SK-N-MC (cell line): Measurements from ENCODE around the gene BFAR.
"Not testable (repeated sequence)": the region's sequence is repeated elsewhere in the genome, so short reads cannot be mapped to it uniquely, and the experiment has no call there.

Source experiments
- DNase-seq: peaks from one replicate; pipeline ENCODE4 v3.0.0-alpha.2; 2011; ENCODE audit warnings: low read depth, low spot score
- H3K27ac ChIP-seq: fragments of 200-600 bp; sonication (generic); 2 replicates; pipeline ENCODE4 v1.5.1; 2016; ENCODE audit warnings: mixed run types
- H3K36me3 ChIP-seq: fragments of 200-600 bp; sonication (generic); 2 replicates; pipeline ENCODE4 v1.6.1; 2017; ENCODE audit warnings: antibody characterized with exemption, low read length, mixed read lengths; ENCODE audit not compliant: insufficient read depth
- H3K4me3 ChIP-seq: fragments of 200-600 bp; sonication (generic); 2 replicates; pipeline ENCODE4 v1.5.1; 2016
- H3K9ac ChIP-seq: fragments of 200-600 bp; sonication (generic); 2 replicates; pipeline ENCODE4 v1.8.0; 2017; ENCODE audit warnings: mixed run types, mixed read lengths; ENCODE audit not compliant: insufficient read length
- H3K9me3 ChIP-seq: fragments of 200-600 bp; sonication (generic); 2 replicates; pipeline ENCODE4 v1.6.1; 2017; ENCODE audit warnings: low read depth, mild to moderate bottlenecking, antibody characterized with exemption, low read length, moderate library complexity, mixed read lengths
- EZH2 ChIP-seq: fragments of 200-600 bp; sonication (generic); IDR thresholded peaks from one replicate; pipeline ENCODE4 v1.6.1; 2017; ENCODE audit warnings: antibody characterized with exemption
- FOXP2 ChIP-seq: optimal IDR thresholded peaks from 2 replicates; pipeline ENCODE3; 2011; ENCODE audit warnings: mild to moderate bottlenecking, moderate library complexity; ENCODE audit not compliant: insufficient read depth; ENCODE audit errors: extremely low read length, control extremely low read depth
- POLR2AphosphoS5 ChIP-seq: IDR thresholded peaks from 2 replicates; pipeline ENCODE4 v1.6.1; 2012; ENCODE audit warnings: mild to moderate bottlenecking, low read depth, low read length, borderline replicate concordance

Gene BFAR

DNA sequence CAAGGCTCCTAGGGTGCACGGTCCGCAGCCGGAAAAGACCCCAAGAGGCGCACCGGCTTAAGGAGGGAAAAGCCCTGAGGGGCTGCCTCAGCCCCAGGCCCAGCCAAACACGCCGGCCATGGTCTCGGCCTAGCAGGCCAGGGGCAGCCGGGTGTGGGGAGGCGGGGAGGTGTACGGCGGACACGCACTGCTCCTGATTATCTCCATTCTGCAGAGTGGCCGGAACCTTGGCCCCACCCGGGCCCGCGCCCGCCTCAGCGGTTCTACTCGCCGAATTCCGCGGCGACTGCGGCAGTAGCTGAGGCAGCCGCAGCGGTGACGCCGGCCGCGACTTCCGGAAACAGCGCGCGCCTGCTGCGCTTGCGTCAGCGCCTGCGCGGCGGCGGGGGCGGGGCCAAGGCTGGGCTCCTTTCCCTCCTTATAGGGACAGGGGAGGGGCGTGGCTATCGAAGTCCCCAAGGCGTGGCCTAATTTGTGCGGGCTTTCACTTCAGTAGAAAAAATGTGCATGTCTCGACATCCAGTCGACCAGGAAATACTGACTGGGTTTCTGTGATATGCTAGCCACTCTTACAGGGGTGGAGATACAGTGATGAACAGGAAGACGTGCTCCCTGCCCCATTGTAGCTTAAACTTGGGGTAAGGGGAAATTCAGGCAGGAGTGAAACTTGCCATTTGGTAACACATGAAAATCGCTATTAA, 2.7 kb upstream of the BFAR start, which contains the start of gene PARN:
Gene PARN, minus strand, starts transcription at position 342 of the 701 bp plus-strand sequence. Its CDS starts 135 bp downstream, at position 207.
- DNase-seq, result peak; percentile 88
- TF ChIP-seq POLR2AphosphoS5, result peak; percentile 86
- TF ChIP-seq FOXP2, result no peak
- Histone ChIP-seq H3K4me3 (peak within 1 kb of the TSS; percentile 93), H3K27ac (peak within 1 kb of the TSS; percentile 89), H3K36me3 (peaks cover 28% of the 10 kb centered on the region), H3K9ac (peak within 1 kb of the TSS; percentile 85), H3K9me3 (no peaks in the 10 kb centered on the region)

DNA sequence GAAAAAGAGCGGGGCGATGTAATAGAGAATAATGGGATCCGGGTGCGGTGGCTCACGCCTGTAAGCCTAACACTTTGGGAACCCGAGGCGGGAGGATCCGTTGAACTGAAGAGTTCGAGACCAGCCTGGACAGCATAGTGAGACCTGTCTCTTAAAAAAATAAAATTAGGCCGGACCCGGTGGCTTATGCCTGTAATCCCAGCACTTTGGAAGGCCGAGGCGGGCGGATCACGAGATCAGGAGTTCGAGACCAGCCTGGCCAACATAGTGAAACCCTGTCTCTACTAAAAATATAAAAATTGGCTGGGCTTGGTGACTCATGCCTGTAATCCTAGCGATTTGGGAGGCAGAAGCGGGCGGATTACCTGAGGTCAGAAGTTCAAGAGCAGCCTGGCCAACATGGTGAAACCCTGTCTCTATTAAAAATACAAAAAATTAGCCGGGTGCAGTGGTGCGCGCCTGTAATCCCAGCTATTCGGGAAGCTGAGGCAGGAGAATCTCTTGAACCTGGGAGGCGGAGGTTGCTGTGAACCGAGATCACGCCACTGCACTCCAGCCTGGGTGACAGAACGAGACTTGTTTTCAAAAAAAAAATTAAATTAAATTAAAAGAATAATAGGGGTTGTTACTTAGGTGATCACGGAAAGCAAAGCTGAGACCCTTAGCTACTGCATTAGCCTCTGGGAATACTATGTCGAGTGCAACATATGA, 2.0 kb upstream of the BFAR start:
- Histone ChIP-seq H3K36me3 (peaks cover 21% of the 10 kb centered on the region), H3K9ac (peak overlapping the region; percentile 17), H3K4me3 (peak overlapping the region; percentile 93), H3K27ac (peak overlapping the region; percentile 89)
- not testable (repeated sequence) for H3K9me3 ChIP-seq, DNase-seq

DNA sequence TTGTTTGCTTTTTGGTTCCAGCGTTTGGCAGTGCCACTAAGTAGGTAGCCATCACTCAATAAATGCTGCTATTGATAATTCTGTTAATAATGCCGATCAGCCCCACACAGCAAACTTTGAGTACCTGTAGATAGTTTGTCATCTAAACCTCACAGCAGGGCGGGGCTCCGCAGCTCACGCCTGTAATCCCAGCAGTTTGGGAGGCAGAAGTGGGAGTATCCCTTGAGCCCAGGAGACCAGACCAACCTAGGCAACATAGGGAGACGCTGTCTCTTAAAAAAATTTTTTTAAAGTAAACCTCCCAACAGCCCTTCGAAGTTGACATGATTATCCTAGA, 1.6 kb downstream of the BFAR start:
- no peak overlapping the region for H3K27ac ChIP-seq
- H3K9ac ChIP-seq, result peak overlapping the region; percentile 52
- H3K9me3 ChIP-seq, result no peaks in the 10 kb centered on the region
- no peak for DNase-seq
- peaks cover 11% of the 10 kb centered on the region for H3K36me3 ChIP-seq
- H3K4me3 ChIP-seq, result peak overlapping the region; percentile 83
- TF ChIP-seq POLR2AphosphoS5 (no peak), EZH2 (no peak), FOXP2 (no peak)

DNA sequence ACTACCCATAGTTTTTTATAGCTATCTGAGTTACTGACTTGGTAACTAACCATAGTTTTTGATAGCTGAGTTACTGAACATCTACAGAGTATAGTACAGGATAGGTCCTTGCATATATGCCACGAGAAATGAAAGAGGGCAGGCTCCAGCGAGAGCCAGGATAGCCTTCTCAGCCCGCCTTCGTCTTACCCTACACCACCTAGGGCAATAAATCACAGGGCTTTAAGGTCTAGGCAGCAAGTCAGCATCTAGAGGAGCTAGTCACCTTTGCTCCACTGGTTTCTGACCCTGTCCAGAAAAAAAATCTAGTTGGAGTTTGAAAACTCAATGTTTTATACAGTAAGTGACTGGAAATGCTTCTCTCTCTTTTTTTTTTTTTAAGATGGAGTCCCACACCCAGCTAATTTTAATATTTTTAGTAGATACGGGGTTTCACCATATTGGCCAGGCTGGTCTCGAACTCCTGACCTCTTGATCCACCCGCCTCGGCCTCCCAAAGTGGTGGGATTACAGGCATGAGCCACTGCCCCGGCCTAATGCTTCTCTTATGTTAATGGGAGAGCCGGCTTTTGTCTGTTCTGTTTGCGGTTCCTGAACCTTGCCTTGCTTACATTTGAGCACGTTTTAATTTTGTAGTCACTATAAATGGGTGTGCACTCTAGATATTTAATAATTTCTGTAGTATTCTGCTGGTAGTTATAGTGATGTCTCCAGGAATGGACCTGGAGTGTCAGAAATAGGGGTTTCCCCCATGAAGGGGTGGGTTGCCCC, 2.8 kb downstream of the BFAR start:
- Histone ChIP-seq H3K9me3 (no peaks in the 10 kb centered on the region), H3K9ac (no peak overlapping the region), H3K36me3 (peaks cover 11% of the 10 kb centered on the region), H3K4me3 (no peak overlapping the region), H3K27ac (no peak overlapping the region)
- no peak for TF ChIP-seq FOXP2
- no peak for DNase-seq

DNA sequence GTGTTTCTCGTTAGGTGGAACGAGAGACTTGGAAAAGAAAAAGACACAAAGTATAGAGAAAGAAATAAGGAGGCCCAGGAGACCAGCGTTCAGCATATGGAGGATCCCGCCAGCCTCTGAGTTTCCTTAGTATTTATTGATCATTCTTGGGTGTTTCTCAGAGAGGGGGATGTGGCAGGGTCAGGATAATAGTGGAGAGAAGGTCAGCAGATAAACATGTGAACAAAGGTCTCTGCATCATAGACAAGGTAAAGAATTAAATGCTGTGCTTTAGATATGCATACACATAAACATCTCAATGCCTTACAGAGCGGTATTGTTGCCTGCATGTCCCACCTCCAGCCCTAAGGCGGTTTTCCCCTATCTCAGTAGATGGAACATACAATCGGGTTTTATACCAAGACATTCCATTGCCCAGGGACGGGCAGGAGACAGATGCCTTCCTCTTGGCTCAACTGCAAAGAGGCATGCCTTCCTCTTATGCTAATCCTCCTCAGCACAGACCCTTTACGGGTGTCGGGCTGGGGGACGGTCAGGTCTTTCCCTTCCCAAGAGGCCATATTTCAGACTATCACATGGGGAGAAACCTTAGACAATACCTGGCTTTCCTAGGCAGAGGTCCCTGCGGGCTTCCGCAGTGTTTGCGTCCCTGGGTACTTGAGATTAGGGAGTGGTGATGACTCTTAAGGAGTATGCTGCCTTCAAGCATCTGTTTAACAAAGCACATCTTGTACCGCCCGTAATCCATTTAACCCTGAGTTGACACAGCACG, 3.6 kb downstream of the BFAR start:
- not testable (repeated sequence) for H3K4me3 ChIP-seq, DNase-seq, H3K27ac ChIP-seq, H3K9ac ChIP-seq, H3K9me3 ChIP-seq
- peaks cover 11% of the 10 kb centered on the region for H3K36me3 ChIP-seq

DNA sequence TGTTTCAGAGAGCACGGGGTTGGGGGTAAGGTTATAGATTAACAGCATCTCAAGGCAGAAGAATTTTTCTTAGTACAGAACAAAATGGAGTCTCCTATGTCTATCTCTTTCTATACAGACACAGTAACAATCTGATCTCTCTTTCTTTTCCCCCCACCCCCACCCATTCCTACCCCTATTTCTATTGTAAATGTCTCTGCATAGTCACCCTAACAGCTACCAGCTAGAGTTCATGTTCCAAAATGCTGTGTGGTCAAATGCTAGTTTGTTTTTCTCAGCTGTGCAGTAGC, 4.1 kb downstream of the BFAR start:
- H3K4me3 ChIP-seq, H3K9me3 ChIP-seq, H3K27ac ChIP-seq, H3K9ac ChIP-seq, DNase-seq: not testable (repeated sequence)
- peaks cover 11% of the 10 kb centered on the region for H3K36me3 ChIP-seq

DNA sequence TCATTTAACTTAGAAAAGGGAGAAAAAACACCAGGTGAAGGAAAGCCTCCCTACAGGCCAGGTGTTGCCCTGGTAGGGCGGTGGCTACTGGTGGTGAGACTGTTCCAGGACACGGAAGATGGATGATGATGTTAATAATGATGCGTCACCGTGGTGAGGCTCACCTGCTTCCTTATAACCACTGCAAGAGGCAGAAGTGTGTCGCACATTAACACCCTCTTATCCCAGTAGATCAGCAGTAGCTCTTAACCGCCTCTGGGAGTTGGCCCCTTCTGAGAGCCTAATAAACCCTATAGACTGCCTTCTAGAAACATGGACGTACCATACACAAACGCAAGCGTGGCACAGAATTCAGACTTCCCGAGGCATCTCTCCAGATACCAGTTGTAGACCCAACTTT, 7.8 kb downstream of the BFAR start:
- Histone ChIP-seq H3K36me3 (peaks cover 30% of the 10 kb centered on the region), H3K4me3 (no peak overlapping the region), H3K9ac (no peak overlapping the region), H3K27ac (no peak overlapping the region), H3K9me3 (no peaks in the 10 kb centered on the region)
- DNase-seq, result no peak
- TF ChIP-seq EZH2, result no peak
- no peak for TF ChIP-seq FOXP2
- no peak for TF ChIP-seq POLR2AphosphoS5

DNA sequence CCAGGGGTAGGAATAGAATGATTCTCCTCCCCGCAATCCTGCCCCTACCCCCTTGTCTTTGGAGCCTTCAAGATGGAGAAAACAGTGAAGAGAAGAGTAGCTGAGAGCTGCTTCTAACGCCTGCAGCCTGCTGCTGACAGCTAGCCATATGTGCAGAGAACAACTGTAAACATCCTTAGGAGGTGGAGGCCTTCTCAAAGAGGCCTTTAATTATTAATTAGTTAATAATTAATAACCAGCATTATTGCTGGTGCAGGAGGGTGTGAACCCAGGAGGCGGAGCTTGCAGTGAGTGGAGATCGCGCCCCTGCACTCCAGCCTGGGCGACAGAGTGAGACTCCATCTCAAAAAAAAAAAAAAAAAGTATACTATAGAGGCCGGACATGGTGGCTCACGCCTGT, 8.5 kb downstream of the BFAR start:
- DNase-seq, result no peak
- no peak overlapping the region for H3K4me3 ChIP-seq

More for the DNA sequence above, 8.5 kb downstream of the BFAR start:
- Histone ChIP-seq H3K27ac (no peak overlapping the region), H3K9me3 (no peaks in the 10 kb centered on the region), H3K36me3 (peaks cover 37% of the 10 kb centered on the region), H3K9ac (no peak overlapping the region)
- TF ChIP-seq POLR2AphosphoS5, result no peak
- TF ChIP-seq FOXP2, result no peak
- no peak for TF ChIP-seq EZH2
